Cardiac muscle cell (in vitro differentiated cells and primary cell): ENCODE measurements around the gene GFOD2. TPM values are rescaled to one million over a fixed set of nuclear protein-coding genes. Genes with fewer than 3 reads are reported as not detected.

Source experiments
- DNase-seq, 2 donors: peaks; one replicate each; pipeline versions ENCODE4 v3.0.0 to v3.0.0-alpha.2; 2010 to 2017; ENCODE audit warnings: low read depth in 1 of 2, low spot score in 1 of 2
- H3K27ac ChIP-seq: fragments of 200-600 bp; sonication (generic); 2 replicates; pipeline ENCODE4 v1.5.1; 2016
- H3K27me3 ChIP-seq: fragments of 200-600 bp; sonication (generic); 2 replicates; pipeline ENCODE4 v1.6.0; 2016; ENCODE audit warnings: control low read depth
- H3K36me3 ChIP-seq: fragments of 200-600 bp; sonication (generic); 2 replicates; pipeline ENCODE4 v1.5.1; 2016; ENCODE audit warnings: control low read depth
- H3K4me1 ChIP-seq: fragments of 200-600 bp; sonication (generic); 2 replicates; pipeline ENCODE4 v1.8.1; 2017; ENCODE audit warnings: low read depth, mild to moderate bottlenecking, mixed run types
- H3K4me3 ChIP-seq: fragments of 200-600 bp; sonication (generic); 2 replicates; pipeline ENCODE4 v1.5.1; 2016; ENCODE audit warnings: mild to moderate bottlenecking
- H3K9me3 ChIP-seq: fragments of 200-600 bp; sonication (generic); 2 replicates; pipeline ENCODE4 v1.5.1; 2017; ENCODE audit warnings: low read depth, mild to moderate bottlenecking, control low read depth
- polyA plus RNA-seq: library from polyadenylated mRNA; unstranded; fragments of >200 nt; fragmentation: Nextera tagmentation; extraction: Ambion mirVana; gene quantifications from 2 replicates; pipeline ENCODE4 v1.2.1, GENCODE V29; 2016
- total RNA-seq: library from RNA; depleted of rRNA; stranded (reverse); fragments of >200 nt; gene quantifications from 2 replicates; pipeline ENCODE4 v1.2.3, GENCODE V29; 2016
- TF ChIP-seq, protein P1 (sequence below): IDR thresholded peaks from 2 replicates; pipeline ENCODE4 v1.5.1; 2012; ENCODE audit warnings: low read depth, mild to moderate bottlenecking, low read length

GFOD2 gene
- total and polyA plus RNA-seq, 2 experiments from 2014 or later, result 5.6 to 5.9 TPM

DNA sequence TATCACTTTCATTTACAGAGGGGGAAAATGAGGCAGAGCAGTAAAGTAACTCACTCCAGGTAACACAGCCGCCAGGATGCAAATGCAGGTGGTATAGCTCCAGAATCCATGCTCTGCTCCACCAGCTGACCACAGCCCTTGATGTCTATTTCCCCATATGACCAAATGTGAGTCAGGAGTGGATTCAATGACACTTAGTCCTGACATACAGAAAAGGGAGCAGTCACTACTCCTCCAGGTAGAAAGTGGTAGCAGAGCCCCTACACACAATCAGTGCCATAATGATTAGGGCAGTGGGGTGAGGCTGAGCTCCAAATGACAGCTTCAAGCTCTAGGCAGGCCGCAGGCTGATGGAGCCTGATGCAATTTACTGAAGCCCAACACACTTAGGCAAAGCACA is 43.3 kb upstream of the GFOD2 start:
- H3K27me3 ChIP-seq, result peaks cover 100% of the 10 kb centered on the region

DNA sequence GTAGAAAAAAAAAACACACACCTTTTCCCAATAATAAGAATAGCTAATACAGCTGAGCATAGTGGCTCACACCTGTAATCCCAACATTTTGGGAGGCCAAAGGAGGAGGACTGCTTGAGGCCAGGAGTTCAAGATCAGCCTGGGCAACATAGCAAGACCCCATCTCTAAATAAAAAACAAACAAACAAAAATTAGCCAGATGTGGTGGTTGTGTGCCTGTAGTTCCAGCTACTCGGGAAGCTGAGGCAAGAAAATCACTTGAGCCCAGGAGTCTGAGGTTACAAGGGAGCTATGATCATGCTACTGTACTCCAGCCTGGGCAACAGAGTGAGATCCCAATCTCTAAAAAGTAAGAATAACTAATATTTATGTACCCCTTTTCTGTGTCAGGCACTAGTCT is 42.8 kb upstream of the GFOD2 start:
- TF ChIP-seq, protein P1, sequence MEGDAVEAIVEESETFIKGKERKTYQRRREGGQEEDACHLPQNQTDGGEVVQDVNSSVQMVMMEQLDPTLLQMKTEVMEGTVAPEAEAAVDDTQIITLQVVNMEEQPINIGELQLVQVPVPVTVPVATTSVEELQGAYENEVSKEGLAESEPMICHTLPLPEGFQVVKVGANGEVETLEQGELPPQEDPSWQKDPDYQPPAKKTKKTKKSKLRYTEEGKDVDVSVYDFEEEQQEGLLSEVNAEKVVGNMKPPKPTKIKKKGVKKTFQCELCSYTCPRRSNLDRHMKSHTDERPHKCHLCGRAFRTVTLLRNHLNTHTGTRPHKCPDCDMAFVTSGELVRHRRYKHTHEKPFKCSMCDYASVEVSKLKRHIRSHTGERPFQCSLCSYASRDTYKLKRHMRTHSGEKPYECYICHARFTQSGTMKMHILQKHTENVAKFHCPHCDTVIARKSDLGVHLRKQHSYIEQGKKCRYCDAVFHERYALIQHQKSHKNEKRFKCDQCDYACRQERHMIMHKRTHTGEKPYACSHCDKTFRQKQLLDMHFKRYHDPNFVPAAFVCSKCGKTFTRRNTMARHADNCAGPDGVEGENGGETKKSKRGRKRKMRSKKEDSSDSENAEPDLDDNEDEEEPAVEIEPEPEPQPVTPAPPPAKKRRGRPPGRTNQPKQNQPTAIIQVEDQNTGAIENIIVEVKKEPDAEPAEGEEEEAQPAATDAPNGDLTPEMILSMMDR, result no peak
- H3K9me3 ChIP-seq, result no peaks in the 10 kb centered on the region

More for the DNA sequence above, 43.3 kb upstream of the GFOD2 start:
- no peak overlapping the region for H3K4me3 ChIP-seq
- H3K9me3 ChIP-seq, result no peaks in the 10 kb centered on the region
- no peaks in the 10 kb centered on the region for H3K36me3 ChIP-seq
- no peaks in the 10 kb centered on the region for H3K4me1 ChIP-seq
- no peak overlapping the region for H3K27ac ChIP-seq
- TF ChIP-seq, protein P1, result no peak
- DNase-seq, result no peak

DNA sequence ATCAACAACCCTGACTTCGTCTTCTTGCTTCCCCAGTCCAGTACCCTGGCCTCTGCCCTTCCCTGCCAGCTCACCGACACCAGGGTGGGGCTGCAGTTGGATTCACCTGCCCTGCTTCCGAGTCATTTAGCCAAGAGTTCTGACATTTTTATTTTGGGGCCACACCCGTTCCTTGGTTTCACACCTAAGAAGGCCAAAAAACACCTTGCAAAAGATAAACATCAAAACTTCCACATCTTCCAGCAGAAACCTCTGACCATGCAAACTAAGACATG is 41.8 kb upstream of the GFOD2 start:
- Histone ChIP-seq H3K4me3 (no peak overlapping the region), H3K36me3 (no peaks in the 10 kb centered on the region), H3K27ac (no peak overlapping the region), H3K9me3 (no peaks in the 10 kb centered on the region), H3K4me1 (no peaks in the 10 kb centered on the region), H3K27me3 (peaks cover 100% of the 10 kb centered on the region)
- TF ChIP-seq, protein P1, result no peak
- DNase-seq, result no peak

More for the DNA sequence above, 42.8 kb upstream of the GFOD2 start:
- H3K4me1 ChIP-seq, result no peaks in the 10 kb centered on the region
- no peak for DNase-seq
- peaks cover 100% of the 10 kb centered on the region for H3K27me3 ChIP-seq
- H3K27ac ChIP-seq, result no peak overlapping the region
- no peak overlapping the region for H3K4me3 ChIP-seq
- no peaks in the 10 kb centered on the region for H3K36me3 ChIP-seq

DNA sequence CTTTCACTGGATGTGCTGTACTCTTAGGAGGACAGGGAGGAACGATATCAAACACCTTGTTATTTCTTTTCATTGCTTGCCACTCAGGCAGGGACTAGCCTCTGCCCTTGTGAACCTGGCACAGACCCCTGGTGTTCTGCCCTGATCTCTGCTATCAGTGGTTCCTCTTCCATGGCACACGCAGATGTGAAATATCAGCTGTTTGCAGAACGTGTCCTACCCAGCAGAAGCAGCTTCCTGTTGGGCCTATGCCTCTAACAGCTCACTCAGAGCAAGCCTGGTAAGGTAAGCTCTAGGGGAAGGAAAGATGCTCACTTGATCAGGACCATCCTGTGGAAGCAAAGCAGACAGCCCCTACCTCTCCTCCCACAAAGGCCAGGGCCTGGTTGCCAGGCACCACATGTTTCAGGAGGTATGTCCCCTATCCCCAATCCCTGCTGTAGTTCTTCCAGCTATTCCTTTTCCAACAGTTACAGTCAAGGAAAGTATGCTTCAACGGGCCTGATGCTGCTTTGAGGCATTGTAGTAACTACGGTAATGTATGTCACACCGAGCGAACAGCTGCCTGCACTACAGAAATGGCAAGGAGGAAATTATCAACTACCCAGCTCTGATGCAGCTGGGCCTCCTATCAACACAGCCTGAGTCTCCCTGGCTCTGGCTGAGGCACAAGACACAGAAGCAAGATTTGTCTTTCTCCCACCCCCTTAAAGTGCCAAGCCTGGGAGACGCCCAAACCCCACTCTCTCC is 41.3 kb upstream of the GFOD2 start:
- peaks cover 98% of the 10 kb centered on the region for H3K27me3 ChIP-seq
- no peak overlapping the region for H3K4me3 ChIP-seq
- TF ChIP-seq, protein P1, result no peak
- no peaks in the 10 kb centered on the region for H3K9me3 ChIP-seq
- no peaks in the 10 kb centered on the region for H3K4me1 ChIP-seq
- no peaks in the 10 kb centered on the region for H3K36me3 ChIP-seq
- H3K27ac ChIP-seq, result no peak overlapping the region
- DNase-seq, result no peak

DNA sequence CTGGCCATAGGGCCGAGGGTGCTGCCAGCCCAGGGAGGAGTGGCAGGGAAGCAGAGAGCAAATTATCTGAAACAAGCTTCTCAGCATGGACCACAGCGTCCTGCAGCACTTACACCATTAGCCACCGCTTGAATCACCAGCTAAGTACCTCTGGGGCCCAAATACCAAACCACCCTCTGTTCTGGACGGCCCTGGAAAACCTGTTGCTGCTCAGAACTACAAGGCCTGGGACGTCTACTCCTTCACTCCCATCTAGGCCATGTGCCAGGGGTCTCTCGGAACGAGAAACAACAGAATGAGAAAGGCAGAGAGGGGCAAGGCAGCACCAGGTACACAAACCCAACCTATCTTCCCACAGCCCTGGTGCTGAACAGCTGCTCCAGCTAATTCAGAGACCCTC is 39.9 kb upstream of the GFOD2 start:
- TF ChIP-seq, protein P1, result no peak
- Histone ChIP-seq H3K9me3 (no peaks in the 10 kb centered on the region), H3K4me3 (no peak overlapping the region), H3K27me3 (peaks cover 98% of the 10 kb centered on the region), H3K36me3 (no peaks in the 10 kb centered on the region), H3K27ac (no peak overlapping the region), H3K4me1 (no peaks in the 10 kb centered on the region)
- no peak for DNase-seq
